K562 (cell line): ENCODE measurements around the gene TSPAN16. TPM values are rescaled to one million over a fixed set of nuclear protein-coding genes. Genes with fewer than 3 reads are reported as not detected.

Source experiments
- HNRNPH1 ChIP-seq: fragments of 200-400 bp; formaldehyde crosslinking; optimal IDR thresholded peaks from 2 replicates; pipeline ENCODE3; 2017; ENCODE audit warnings: low read depth, mild to moderate bottlenecking, low read length, moderate library complexity
- ILF3 ChIP-seq: fragments of 450-650 bp; IDR thresholded peaks from 2 replicates; pipeline ENCODE4 v1.6.1; 2018; ENCODE audit warnings: antibody characterized with exemption, mild to moderate bottlenecking, moderate library complexity, borderline replicate concordance
- MCM5 ChIP-seq: fragments of 450-650 bp; IDR thresholded peaks from 2 replicates; pipeline ENCODE4 v1.6.1; 2016; ENCODE audit warnings: low read depth
- PML ChIP-seq: IDR thresholded peaks from 2 replicates; pipeline ENCODE4 v1.6.1; 2012; ENCODE audit warnings: low read length, inconsistent platforms
- SLC30A9 ChIP-seq: fragments of 250-450 bp; sonication (Bioruptor Pico); IDR thresholded peaks from 2 replicates; pipeline ENCODE4 v1.8.0; 2022; ENCODE audit warnings: mild to moderate bottlenecking, moderate library complexity
- TEAD2 ChIP-seq: fragments of 450-650 bp; IDR thresholded peaks from 2 replicates; pipeline ENCODE4 v1.6.1; 2016; ENCODE audit warnings: missing genetic modification characterization, control low read depth, missing compliant biosample characterization
- ZBTB26 ChIP-seq: fragments of 450-650 bp; formaldehyde crosslinking; IDR thresholded peaks from 2 replicates; pipeline ENCODE4 v1.4.0; 2022; ENCODE audit warnings: missing genetic modification characterization
- ZBTB7A ChIP-seq: IDR thresholded peaks from 2 replicates; pipeline ENCODE4 v1.6.1; 2011; ENCODE audit warnings: low read depth, mild to moderate bottlenecking, low read length, moderate library complexity, borderline replicate concordance; ENCODE audit not compliant: control insufficient read depth
- ZHX1 ChIP-seq: fragments of 150-350 bp; conservative IDR thresholded peaks from 2 replicates; pipeline ENCODE4 v1.6.1; 2014; ENCODE audit warnings: low read length
- polyA plus RNA-seq, 8 experiments: library from polyadenylated mRNA; depleted of rRNA in 4 of 8; stranded (reverse) in 5 of 8; unstranded in 3 of 8; fragments of >200 nt; fragmentation: Nextera tagmentation in 2 of 8; fragmentation: Illumina TruSeq in 1 of 8; extraction: Ambion mirVana in 2 of 8; extraction: Trizol in 1 of 8; gene quantifications; 2 replicates each; pipeline versions ENCODE4 v1.2.1 to v1.2.3, GENCODE V29; 2011 to 2014; ENCODE audit warnings: inconsistent platforms in 1 of 8, missing spikeins in 1 of 8
- total RNA-seq, 7 experiments: library from RNA; depleted of rRNA in 6 of 7; stranded (reverse); fragments of >200 nt in 6 of 7; fragmentation: Illumina TruSeq in 2 of 7; extraction: Trizol in 2 of 7; gene quantifications; 2 replicates each; pipeline versions ENCODE4 v1.2.1 to v1.2.3, GENCODE V29; 2011 to 2021; ENCODE audit warnings: low replicate concordance in 1 of 7
- TF ChIP-seq, protein P1 (sequence below): sonication (generic); formaldehyde crosslinking; IDR thresholded peaks from 2 replicates; pipeline ENCODE4 v1.4.0; 2020; ENCODE audit warnings: mild to moderate bottlenecking, missing genetic modification reagents
- TF ChIP-seq, protein P2 (sequence below): sonication (generic); formaldehyde crosslinking; IDR thresholded peaks from 2 replicates; pipeline ENCODE4 v1.8.1; 2023; ENCODE audit warnings: mild to moderate bottlenecking, missing genetic modification reagents

Gene TSPAN16
- total and polyA plus RNA-seq, 9 of the 15 experiments (the other 6 are each of a cell fraction or from before 2014, with no cell fraction given), result not detected

DNA sequence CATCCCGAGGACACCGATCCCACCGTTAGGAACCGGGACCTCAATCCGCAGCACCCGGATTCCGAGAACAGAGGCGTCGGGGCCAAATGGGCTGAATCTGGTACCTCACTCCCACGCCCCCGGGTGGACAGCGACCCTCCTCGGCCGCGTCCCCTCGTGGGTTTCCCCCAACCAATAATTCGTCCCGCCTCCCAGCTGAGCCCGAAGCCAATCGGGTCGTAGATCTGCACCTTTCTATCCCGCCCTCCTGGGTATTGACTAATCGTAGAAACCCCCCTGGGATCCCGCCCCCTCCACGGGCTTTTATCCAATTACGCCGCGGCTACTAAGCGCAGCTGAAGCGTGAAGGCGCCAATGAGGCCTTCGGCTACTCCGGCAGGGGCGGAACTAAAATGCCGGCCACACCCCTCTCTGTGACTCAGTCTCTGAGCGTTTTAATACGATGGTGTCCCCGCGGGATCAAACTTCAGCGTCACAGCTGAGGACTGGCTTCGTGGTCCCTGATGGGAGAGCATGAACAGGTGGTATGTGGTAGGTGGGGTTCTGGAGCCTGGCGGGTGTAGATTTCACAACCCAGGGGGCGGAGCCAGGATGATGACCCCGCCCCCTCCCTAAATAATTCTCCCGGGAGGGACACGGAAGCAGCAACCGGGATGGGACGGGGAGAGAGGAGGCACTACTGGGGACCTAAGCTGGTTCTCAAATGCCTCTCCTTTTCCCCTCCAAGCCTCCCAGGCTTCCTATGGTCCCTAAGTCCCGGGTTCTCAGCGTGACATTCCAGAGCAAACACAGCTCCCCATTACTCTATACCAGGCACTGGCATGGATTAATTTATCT, 50.4 kb downstream of the TSPAN16 start, which contains the start of the genes CCDC159 and TMEM205 (continued):
- TF ChIP-seq ZHX1 (no peak), ZBTB7A (peak; percentile 83), MCM5 (no peak), TEAD2 (tag) (no peak), PML (peak; percentile 33; the same call in 1 of the 2 replicates), HNRNPH1 (no peak), ZBTB26 (CRISPR knock-in tag) (no peak), ILF3 (no peak), SLC30A9 (CRISPR knock-in tag) (no peak)
- TF ChIP-seq, protein P1, sequence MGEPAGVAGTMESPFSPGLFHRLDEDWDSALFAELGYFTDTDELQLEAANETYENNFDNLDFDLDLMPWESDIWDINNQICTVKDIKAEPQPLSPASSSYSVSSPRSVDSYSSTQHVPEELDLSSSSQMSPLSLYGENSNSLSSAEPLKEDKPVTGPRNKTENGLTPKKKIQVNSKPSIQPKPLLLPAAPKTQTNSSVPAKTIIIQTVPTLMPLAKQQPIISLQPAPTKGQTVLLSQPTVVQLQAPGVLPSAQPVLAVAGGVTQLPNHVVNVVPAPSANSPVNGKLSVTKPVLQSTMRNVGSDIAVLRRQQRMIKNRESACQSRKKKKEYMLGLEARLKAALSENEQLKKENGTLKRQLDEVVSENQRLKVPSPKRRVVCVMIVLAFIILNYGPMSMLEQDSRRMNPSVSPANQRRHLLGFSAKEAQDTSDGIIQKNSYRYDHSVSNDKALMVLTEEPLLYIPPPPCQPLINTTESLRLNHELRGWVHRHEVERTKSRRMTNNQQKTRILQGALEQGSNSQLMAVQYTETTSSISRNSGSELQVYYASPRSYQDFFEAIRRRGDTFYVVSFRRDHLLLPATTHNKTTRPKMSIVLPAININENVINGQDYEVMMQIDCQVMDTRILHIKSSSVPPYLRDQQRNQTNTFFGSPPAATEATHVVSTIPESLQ (CRISPR knock-in tag), result no peak
- TF ChIP-seq, protein P2, sequence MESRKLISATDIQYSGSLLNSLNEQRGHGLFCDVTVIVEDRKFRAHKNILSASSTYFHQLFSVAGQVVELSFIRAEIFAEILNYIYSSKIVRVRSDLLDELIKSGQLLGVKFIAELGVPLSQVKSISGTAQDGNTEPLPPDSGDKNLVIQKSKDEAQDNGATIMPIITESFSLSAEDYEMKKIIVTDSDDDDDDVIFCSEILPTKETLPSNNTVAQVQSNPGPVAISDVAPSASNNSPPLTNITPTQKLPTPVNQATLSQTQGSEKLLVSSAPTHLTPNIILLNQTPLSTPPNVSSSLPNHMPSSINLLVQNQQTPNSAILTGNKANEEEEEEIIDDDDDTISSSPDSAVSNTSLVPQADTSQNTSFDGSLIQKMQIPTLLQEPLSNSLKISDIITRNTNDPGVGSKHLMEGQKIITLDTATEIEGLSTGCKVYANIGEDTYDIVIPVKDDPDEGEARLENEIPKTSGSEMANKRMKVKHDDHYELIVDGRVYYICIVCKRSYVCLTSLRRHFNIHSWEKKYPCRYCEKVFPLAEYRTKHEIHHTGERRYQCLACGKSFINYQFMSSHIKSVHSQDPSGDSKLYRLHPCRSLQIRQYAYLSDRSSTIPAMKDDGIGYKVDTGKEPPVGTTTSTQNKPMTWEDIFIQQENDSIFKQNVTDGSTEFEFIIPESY, result 0 out of 2 replicates have a peak, but pooled peaks have one; percentile 29
